ENCODE data around the gene BPIFA2.

The BPIFA2 gene

DNA sequence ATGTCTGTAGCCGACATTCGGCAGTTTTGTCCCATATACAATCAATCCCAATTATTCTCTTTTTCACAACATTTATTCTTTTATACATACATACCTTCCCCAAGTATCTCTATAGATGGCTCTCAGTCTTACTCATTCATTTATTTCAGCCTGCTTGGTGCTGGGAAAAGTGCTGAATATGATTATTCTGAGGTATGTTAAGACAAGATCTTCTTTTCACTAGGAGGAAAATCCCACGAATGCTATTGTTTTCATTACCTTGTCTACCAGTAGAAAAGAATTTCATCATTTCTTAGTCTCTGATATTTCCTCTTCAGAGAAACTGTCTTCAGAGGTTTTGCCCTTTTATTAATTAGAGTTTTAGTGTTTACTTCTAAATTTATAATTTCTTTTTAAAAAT, 35.5 kb downstream of the BPIFA2 start:
- DNase-seq: no peak

DNA sequence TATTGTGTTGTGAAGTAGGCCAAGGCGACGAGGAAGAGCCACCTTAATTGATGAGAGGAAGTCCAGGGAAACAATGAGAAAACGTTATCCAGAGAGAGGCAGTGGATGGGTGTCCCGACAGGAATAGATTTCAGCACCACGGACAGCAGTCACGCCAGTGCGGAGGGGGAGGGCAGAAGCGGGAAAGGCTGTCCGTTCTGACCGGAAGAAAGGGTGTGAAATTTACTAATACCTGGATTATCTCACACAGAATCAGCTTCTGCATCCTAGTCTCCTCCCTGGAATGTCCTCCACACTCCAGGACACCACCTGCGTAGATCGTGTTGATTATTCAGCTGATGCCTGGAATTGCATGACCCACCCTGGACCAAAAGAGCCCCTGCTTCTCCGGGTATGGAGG, 41.8 kb downstream of the BPIFA2 start:
- peak; percentile 29 for DNase-seq

DNA sequence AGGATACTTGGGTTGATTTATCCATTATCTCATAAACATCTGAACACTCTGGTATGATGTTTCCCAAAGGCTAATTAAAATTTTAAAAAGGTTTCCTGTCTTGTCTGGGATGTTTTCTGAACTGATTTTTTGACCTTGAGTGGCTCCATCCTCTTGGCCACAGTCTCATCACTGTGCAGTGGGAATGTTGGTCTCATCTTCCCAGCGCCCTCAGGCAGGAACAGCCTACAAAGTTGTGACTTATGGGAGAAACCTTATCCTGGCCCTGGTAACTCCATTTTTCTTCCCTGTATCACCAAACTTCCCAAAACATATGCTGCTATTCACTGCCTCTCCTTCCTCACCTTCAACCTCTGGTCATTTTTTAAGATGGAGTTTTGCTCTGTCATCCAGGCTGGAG, 42.4 kb downstream of the BPIFA2 start:
- DNase-seq: no peak

DNA sequence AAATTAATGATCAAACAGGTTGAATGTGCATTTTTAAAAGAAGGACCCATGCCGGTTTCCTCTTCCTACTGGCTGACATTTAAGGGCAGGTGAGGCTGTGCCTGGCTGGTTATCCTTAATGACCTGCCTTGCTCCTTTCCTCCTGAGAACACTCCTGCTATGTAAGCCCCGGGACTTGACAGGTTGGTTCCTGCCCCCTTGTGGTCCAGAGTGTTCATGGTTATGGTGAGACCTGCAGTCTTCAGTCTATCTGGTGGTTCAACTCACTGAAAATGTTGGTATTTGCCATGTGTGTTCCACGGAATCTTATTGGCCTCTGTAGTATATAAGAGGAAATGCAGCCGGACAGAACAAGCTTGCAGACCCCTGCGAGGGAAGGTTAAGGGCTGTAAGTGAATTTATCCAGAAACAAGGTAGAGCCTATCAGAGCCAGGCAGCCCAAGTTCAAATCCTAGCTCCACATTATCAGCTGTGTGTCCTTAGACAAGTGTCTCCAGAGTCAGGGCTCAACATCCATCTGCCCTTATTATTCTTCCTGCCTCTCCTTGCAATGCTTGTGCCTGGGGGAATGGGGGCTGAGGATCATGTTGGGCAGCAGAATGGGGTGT, 44.0 kb downstream of the BPIFA2 start:
- DNase-seq: peak; percentile 40

DNA sequence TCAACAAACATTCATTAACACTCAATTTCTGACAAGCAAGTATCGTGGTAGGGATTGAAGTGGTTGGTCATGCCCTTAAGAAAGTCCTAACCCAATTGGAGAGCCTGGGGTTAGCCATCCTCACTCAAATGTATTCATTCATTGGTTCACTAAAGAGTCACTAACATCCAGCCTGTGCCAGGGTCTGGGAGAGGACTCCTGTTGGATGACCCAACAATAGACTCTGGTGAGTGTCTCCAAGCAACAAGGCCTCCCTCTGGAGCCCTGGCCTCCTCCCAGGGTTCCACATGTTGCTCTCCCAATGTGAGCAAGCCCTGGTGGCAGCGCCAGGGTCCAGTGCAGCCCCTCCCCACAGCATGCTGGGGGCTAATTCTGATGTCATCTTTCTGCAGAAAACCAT, 49.1 kb downstream of the BPIFA2 start, which contains the start of gene BPIFA3:
Gene BPIFA3, plus strand, starts transcription at position 301 of the 400 bp plus-strand sequence. CDS start 185 bp downstream, outside the sequence.
- no peak for DNase-seq

DNA sequence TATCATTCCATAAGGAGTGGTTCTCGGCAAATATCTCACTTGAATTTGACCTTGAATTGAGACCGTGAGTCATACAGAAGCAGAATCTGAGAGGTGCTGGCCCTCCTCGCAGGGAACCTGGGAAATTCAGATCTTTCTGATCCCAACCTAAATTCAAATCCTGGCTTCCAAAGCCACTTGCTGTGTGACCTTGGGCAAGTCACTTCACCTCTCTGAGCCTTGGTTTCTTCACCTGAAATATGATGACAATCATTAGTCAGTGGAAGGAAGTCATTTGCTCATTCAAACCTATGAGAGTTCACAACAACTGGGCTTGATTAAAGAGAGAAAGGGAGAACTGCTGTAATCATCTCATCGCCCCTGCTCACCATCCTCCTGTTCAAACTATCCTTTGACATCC, 56.4 kb downstream of the BPIFA2 start:
- no peak for DNase-seq

DNA sequence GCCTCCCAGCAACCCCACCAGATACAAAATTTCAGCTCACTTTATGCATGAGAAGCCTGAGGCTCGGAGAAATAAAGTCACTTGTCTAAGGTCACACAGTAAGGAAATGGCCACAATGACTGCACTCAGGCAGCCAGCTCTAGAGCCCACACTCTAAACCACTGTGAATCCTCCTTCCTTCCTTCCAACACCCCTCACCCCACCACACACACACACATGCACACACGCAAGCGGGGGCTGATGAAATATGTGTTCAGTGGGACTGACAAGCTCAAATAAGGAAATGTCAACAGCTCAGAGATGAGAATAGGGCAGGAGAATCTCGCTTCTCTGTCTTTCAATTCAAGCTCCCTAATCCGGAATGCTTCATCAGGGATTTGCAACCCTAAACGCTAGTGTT, 61.9 kb downstream of the BPIFA2 start:
- no peak for DNase-seq
